AG09309 (cell line): ENCODE data around the gene WASHC2A.
"Not testable (repeated sequence)": the region's sequence is repeated elsewhere in the genome, so short reads cannot be mapped to it uniquely, and the experiment has no call there.

Experiments
- DNase-seq: peaks from one replicate; pipeline ENCODE4 v3.0.0-alpha.2; 2010; ENCODE audit warnings: low read depth
- H3K4me3 ChIP-seq: 2 replicates; pipeline ENCODE4 v1.5.1; 2011; ENCODE audit warnings: mild to moderate bottlenecking, low read depth, low read length, moderate library complexity; ENCODE audit not compliant: control insufficient read depth
- CTCF ChIP-seq: IDR thresholded peaks from 2 replicates; pipeline ENCODE4 v1.5.1; 2011; ENCODE audit warnings: mild to moderate bottlenecking, low read depth, low read length, inconsistent platforms; ENCODE audit not compliant: insufficient read depth, control insufficient read depth; ENCODE audit errors: missing control alignments

WASHC2A gene

GRCh38 chr10:50063100-50063499, 4.7 kb upstream of the WASHC2A start:
- H3K4me3 ChIP-seq = no peak overlapping the region
- TF ChIP-seq CTCF = no peak
- no peak for DNase-seq

- H3K4me3 ChIP-seq = peak overlapping the region; percentile 70
- DNase-seq = not testable (repeated sequence)
These were observed 552 bp downstream of the WASHC2A start for GRCh38 chr10:50068352-50068659.

GRCh38 chr10:50075139-50075538, 7.4 kb downstream of the WASHC2A start:
- H3K4me3 ChIP-seq, DNase-seq: not testable (repeated sequence)

- DNase-seq, H3K4me3 ChIP-seq: not testable (repeated sequence)
These were observed 7.8 kb downstream of the WASHC2A start for GRCh38 chr10:50075544-50075943.

GRCh38 chr10:50091304-50091703, 23.6 kb downstream of the WASHC2A start:
- H3K4me3 ChIP-seq, DNase-seq: not testable (repeated sequence)

GRCh38 chr10:50092928-50093327, 25.2 kb downstream of the WASHC2A start:
- DNase-seq, H3K4me3 ChIP-seq: not testable (repeated sequence)

GRCh38 chr10:50094630-50095029, 26.9 kb downstream of the WASHC2A start:
- DNase-seq, H3K4me3 ChIP-seq: not testable (repeated sequence)

- H3K4me3 ChIP-seq, DNase-seq: not testable (repeated sequence)
These were observed 27.6 kb downstream of the WASHC2A start for GRCh38 chr10:50095402-50095801.

- not testable (repeated sequence) for H3K4me3 ChIP-seq, DNase-seq
These were observed 29.0 kb downstream of the WASHC2A start for GRCh38 chr10:50096722-50097121.

GRCh38 chr10:50098645-50099044, 30.9 kb downstream of the WASHC2A start:
- not testable (repeated sequence) for DNase-seq, H3K4me3 ChIP-seq

GRCh38 chr10:50101139-50101582, 33.4 kb downstream of the WASHC2A start:
- not testable (repeated sequence) for H3K4me3 ChIP-seq, DNase-seq

- not testable (repeated sequence) for H3K4me3 ChIP-seq, DNase-seq
These were observed 34.0 kb downstream of the WASHC2A start for GRCh38 chr10:50101747-50102146.

GRCh38 chr10:50102267-50102666, 34.5 kb downstream of the WASHC2A start:
- DNase-seq, H3K4me3 ChIP-seq: not testable (repeated sequence)

- not testable (repeated sequence) for DNase-seq, H3K4me3 ChIP-seq
These were observed 41.4 kb downstream of the WASHC2A start for GRCh38 chr10:50108999-50109698.

- not testable (repeated sequence) for DNase-seq, H3K4me3 ChIP-seq
These were observed 44.8 kb downstream of the WASHC2A start for GRCh38 chr10:50112419-50113112.

GRCh38 chr10:50126765-50127164, 59.0 kb downstream of the WASHC2A start:
- not testable (repeated sequence) for H3K4me3 ChIP-seq, DNase-seq

- not testable (repeated sequence) for H3K4me3 ChIP-seq, DNase-seq
These were observed 60.1 kb downstream of the WASHC2A start for GRCh38 chr10:50127770-50128292.
